ENCODE results near the gene KLC4. TPM values are rescaled to one million over a fixed set of nuclear protein-coding genes. Genes with fewer than 3 reads are reported as not detected.

The KLC4 gene
- total and polyA plus RNA-seq, 2 experiments from 2014 or later = 38.4 to 57.2 TPM

GRCh38 chr6:43032326-43032725 is 27.1 kb upstream of the KLC4 start:
- TF ChIP-seq CTCF (IDR thresholded peaks at IDR 0.05; ENCODE audit: low read depth, low read length) = no peak
- H3K9me3 ChIP-seq (ENCODE audit: low read depth) = no peaks in the 10 kb centered on the region
- H3K4me3 ChIP-seq = no peak overlapping the region
- peaks cover 40% of the 10 kb centered on the region for H3K36me3 ChIP-seq
- H3K27ac ChIP-seq = no peak overlapping the region
- H3K27me3 ChIP-seq = no peaks in the 10 kb centered on the region
- H3K4me1 ChIP-seq (ENCODE audit: low read depth) = no peaks in the 10 kb centered on the region
- DNase-seq (ENCODE audit: low read depth in 1 of 2, low spot score in 1 of 2) = no peak

- Histone ChIP-seq H3K36me3 (peaks cover 49% of the 10 kb centered on the region), H3K4me3 (no peak overlapping the region), H3K4me1 (ENCODE audit: low read depth) (no peaks in the 10 kb centered on the region), H3K27me3 (no peaks in the 10 kb centered on the region), H3K27ac (no peak overlapping the region), H3K9me3 (ENCODE audit: low read depth) (no peaks in the 10 kb centered on the region)
- no peak for DNase-seq (ENCODE audit: low read depth in 1 of 2, low spot score in 1 of 2)
- no peak for TF ChIP-seq CTCF (IDR thresholded peaks at IDR 0.05; ENCODE audit: low read depth, low read length)
These were observed 25.8 kb upstream of the KLC4 start for GRCh38 chr6:43033496-43034189.

GRCh38 chr6:43034190-43034525 is 25.3 kb upstream of the KLC4 start:
- no peak overlapping the region for H3K4me3 ChIP-seq
- H3K9me3 ChIP-seq (ENCODE audit: low read depth) = no peaks in the 10 kb centered on the region
- no peak for DNase-seq (ENCODE audit: low read depth in 1 of 2, low spot score in 1 of 2)
- peaks cover 45% of the 10 kb centered on the region for H3K36me3 ChIP-seq
- no peaks in the 10 kb centered on the region for H3K4me1 ChIP-seq (ENCODE audit: low read depth)
- H3K27me3 ChIP-seq = no peaks in the 10 kb centered on the region
- TF ChIP-seq CTCF (IDR thresholded peaks at IDR 0.05; ENCODE audit: low read depth, low read length) = no peak
- no peak overlapping the region for H3K27ac ChIP-seq

GRCh38 chr6:43035495-43036194 is 23.8 kb upstream of the KLC4 start:
- Histone ChIP-seq H3K9me3 (ENCODE audit: low read depth) (no peaks in the 10 kb centered on the region), H3K36me3 (peaks cover 38% of the 10 kb centered on the region)
- no peak for DNase-seq (ENCODE audit: low read depth in 1 of 2, low spot score in 1 of 2)

GRCh38 chr6:43036712-43037111 is 22.7 kb upstream of the KLC4 start:
- H3K9me3 ChIP-seq (ENCODE audit: low read depth) = no peaks in the 10 kb centered on the region
- no peak for TF ChIP-seq CTCF (IDR thresholded peaks at IDR 0.05; ENCODE audit: low read depth, low read length)
- no peak overlapping the region for H3K27ac ChIP-seq
- H3K36me3 ChIP-seq = peaks cover 38% of the 10 kb centered on the region
- no peak overlapping the region for H3K4me3 ChIP-seq
- H3K27me3 ChIP-seq = no peaks in the 10 kb centered on the region
- no peak for DNase-seq (ENCODE audit: low read depth in 1 of 2, low spot score in 1 of 2)
- no peaks in the 10 kb centered on the region for H3K4me1 ChIP-seq (ENCODE audit: low read depth)

More at GRCh38 chr6:43035495-43036194, 23.8 kb upstream of the KLC4 start:
- H3K4me1 ChIP-seq (ENCODE audit: low read depth) = no peaks in the 10 kb centered on the region
- no peaks in the 10 kb centered on the region for H3K27me3 ChIP-seq
- no peak for TF ChIP-seq CTCF (IDR thresholded peaks at IDR 0.05; ENCODE audit: low read depth, low read length)
- H3K4me3 ChIP-seq = no peak overlapping the region
- no peak overlapping the region for H3K27ac ChIP-seq
